Measurements from ENCODE around the gene PUSL1.

Gene PUSL1

GRCh38 chr1:1306661-1307260, 1.6 kb upstream of the PUSL1 start:
- TF ChIP-seq TAF1 (IDR thresholded peaks at IDR 0.05; ENCODE audit: borderline replicate concordance, low read depth, low read length): no peak
- TF ChIP-seq POLR2AphosphoS5 (IDR thresholded peaks at IDR 0.05; ENCODE audit: low read depth, low read length): no peak
- no peak for TF ChIP-seq POLR2A (IDR thresholded peaks at IDR 0.05; ENCODE audit: low read depth, low read length)
- FAIRE-seq (peak; percentile 17), DNase-seq (ENCODE audit: insufficient read length) (no peak)

- peak; percentile 87 for FAIRE-seq
- TF ChIP-seq TAF1 (IDR thresholded peaks at IDR 0.05; ENCODE audit: borderline replicate concordance, low read depth, low read length): no peak
- no peak for TF ChIP-seq POLR2A (IDR thresholded peaks at IDR 0.05; ENCODE audit: low read depth, low read length)
- TF ChIP-seq POLR2AphosphoS5 (IDR thresholded peaks at IDR 0.05; ENCODE audit: low read depth, low read length): no peak
- DNase-seq (ENCODE audit: insufficient read length): no peak
Measured at GRCh38 chr1:1307261-1307922, 1.0 kb upstream of the PUSL1 start.

GRCh38 chr1:1308756-1309250, 406 bp downstream of the PUSL1 start:
- DNase-seq (ENCODE audit: insufficient read length) (no peak), FAIRE-seq (no peak)
- TF ChIP-seq TAF1 (IDR thresholded peaks at IDR 0.05; ENCODE audit: borderline replicate concordance, low read depth, low read length) (0 out of 2 replicates have a peak, but pooled peaks have one; percentile 12), POLR2AphosphoS5 (IDR thresholded peaks at IDR 0.05; ENCODE audit: low read depth, low read length) (no peak)

- FAIRE-seq (no peak), DNase-seq (ENCODE audit: insufficient read length) (no peak)
- no peak; the same call in 1 of the 2 replicates for TF ChIP-seq POLR2A (IDR thresholded peaks at IDR 0.05; ENCODE audit: low read depth, low read length)
- TF ChIP-seq TAF1 (IDR thresholded peaks at IDR 0.05; ENCODE audit: borderline replicate concordance, low read depth, low read length): no peak
- no peak for TF ChIP-seq POLR2AphosphoS5 (IDR thresholded peaks at IDR 0.05; ENCODE audit: low read depth, low read length)
Measured at GRCh38 chr1:1309251-1310108, 1.1 kb downstream of the PUSL1 start.

- no peak for TF ChIP-seq TAF1 (IDR thresholded peaks at IDR 0.05; ENCODE audit: borderline replicate concordance, low read depth, low read length)
- TF ChIP-seq POLR2A (IDR thresholded peaks at IDR 0.05; ENCODE audit: low read depth, low read length): no peak
- TF ChIP-seq POLR2AphosphoS5 (IDR thresholded peaks at IDR 0.05; ENCODE audit: low read depth, low read length): no peak
- FAIRE-seq (no peak), DNase-seq (ENCODE audit: insufficient read length) (no peak)
Measured at GRCh38 chr1:1310109-1310385, 1.6 kb downstream of the PUSL1 start.

GRCh38 chr1:1310476-1311053, 2.2 kb downstream of the PUSL1 start:
- TF ChIP-seq TAF1 (IDR thresholded peaks at IDR 0.05; ENCODE audit: borderline replicate concordance, low read depth, low read length) (no peak), POLR2AphosphoS5 (IDR thresholded peaks at IDR 0.05; ENCODE audit: low read depth, low read length) (no peak), POLR2A (IDR thresholded peaks at IDR 0.05; ENCODE audit: low read depth, low read length) (no peak)
- FAIRE-seq (no peak), DNase-seq (ENCODE audit: insufficient read length) (no peak)

- DNase-seq (ENCODE audit: insufficient read length) (no peak), FAIRE-seq (no peak)
- TF ChIP-seq TAF1 (IDR thresholded peaks at IDR 0.05; ENCODE audit: borderline replicate concordance, low read depth, low read length) (no peak), POLR2A (IDR thresholded peaks at IDR 0.05; ENCODE audit: low read depth, low read length) (peak; percentile 3; the same call in 1 of the 2 replicates), POLR2AphosphoS5 (IDR thresholded peaks at IDR 0.05; ENCODE audit: low read depth, low read length) (0 out of 2 replicates have a peak, but pooled peaks have one; percentile 21)
Measured at GRCh38 chr1:1311107-1312104, 3.0 kb downstream of the PUSL1 start.

- TF ChIP-seq TAF1 (IDR thresholded peaks at IDR 0.05; ENCODE audit: borderline replicate concordance, low read depth, low read length) (no peak), POLR2AphosphoS5 (IDR thresholded peaks at IDR 0.05; ENCODE audit: low read depth, low read length) (no peak; the same call in none of the 2 replicates), POLR2A (IDR thresholded peaks at IDR 0.05; ENCODE audit: low read depth, low read length) (peak; percentile 45; the same call in 1 of the 2 replicates)
- FAIRE-seq (no peak), DNase-seq (ENCODE audit: insufficient read length) (no peak)
Measured at GRCh38 chr1:1312450-1313314, 4.3 kb downstream of the PUSL1 start.

GRCh38 chr1:1313500-1314236, 5.3 kb downstream of the PUSL1 start:
- no peak for FAIRE-seq
- TF ChIP-seq POLR2AphosphoS5 (IDR thresholded peaks at IDR 0.05; ENCODE audit: low read depth, low read length) (no peak), POLR2A (IDR thresholded peaks at IDR 0.05; ENCODE audit: low read depth, low read length) (no peak; the same call in 1 of the 2 replicates), TAF1 (IDR thresholded peaks at IDR 0.05; ENCODE audit: borderline replicate concordance, low read depth, low read length) (no peak)
- DNase-seq (ENCODE audit: insufficient read length): no peak
